ENCODE data around the gene SRSF7. TPM values are rescaled to one million over a fixed set of nuclear protein-coding genes. Genes with fewer than 3 reads are reported as not detected.

SRSF7 gene
- total and polyA plus RNA-seq, 4 donors, result 95.1 to 155 (median 130) TPM

GRCh38 chr2:38731090-38731489 is 20.1 kb downstream of the SRSF7 start:
- Histone ChIP-seq H3K4me1 (ENCODE audit: control insufficient read depth in 5 of 5, insufficient read depth in 5 of 5, low read length in 5 of 5) (no peaks in the 10 kb centered on the region), H3K36me3 (ENCODE audit: control insufficient read depth in 4 of 4, insufficient read depth in 4 of 4, low read length in 4 of 4) (peaks cover 8 to 25% (median 14%) of the 10 kb centered on the region in 4 donors), H3K9me3 (ENCODE audit: control insufficient read depth in 4 of 4, insufficient read depth in 3 of 4, low read length in 3 of 4) (no peaks in the 10 kb centered on the region), H3K4me3 (no peak overlapping the region), H3K27me3 (ENCODE audit: control insufficient read depth in 3 of 3, insufficient read depth in 3 of 3, low read length in 2 of 3) (no peaks in the 10 kb centered on the region), H3K9ac (ENCODE audit: insufficient read depth in 1 of 2, low read length in 2 of 2) (no peak overlapping the region), H3K27ac (ENCODE audit: low read depth in 1 of 2, low read length in 1 of 2) (no peak overlapping the region)
- no peak for TF ChIP-seq CTCF (IDR thresholded peaks at IDR 0.05; ENCODE audit: control extremely low read depth, extremely low read depth)
- DNase-seq (no peak), ATAC-seq (ENCODE audit: insufficient read depth, low FRiP score) (no peak)
- WGBS, 2 donors, result 92 to 97% methylated on average over 7 of the region's 7 CpGs

GRCh38 chr2:38728694-38729093 is 22.5 kb downstream of the SRSF7 start:
- H3K4me3 ChIP-seq, result no peak overlapping the region
- H3K36me3 ChIP-seq (ENCODE audit: control insufficient read depth in 4 of 4, insufficient read depth in 4 of 4, low read length in 4 of 4), result peaks cover 6 to 17% (median 12%) of the 10 kb centered on the region in 4 donors
- no peaks in the 10 kb centered on the region for H3K9me3 ChIP-seq (ENCODE audit: control insufficient read depth in 4 of 4, insufficient read depth in 3 of 4, low read length in 3 of 4)
- ATAC-seq (ENCODE audit: insufficient read depth, low FRiP score) (no peak), DNase-seq (no peak)
- no peak overlapping the region for H3K9ac ChIP-seq (ENCODE audit: insufficient read depth in 1 of 2, low read length in 2 of 2)
- H3K27me3 ChIP-seq (ENCODE audit: control insufficient read depth in 3 of 3, insufficient read depth in 3 of 3, low read length in 2 of 3), result no peaks in the 10 kb centered on the region
- no peaks in the 10 kb centered on the region for H3K4me1 ChIP-seq (ENCODE audit: control insufficient read depth in 5 of 5, insufficient read depth in 5 of 5, low read length in 5 of 5)
- WGBS, 2 donors, result 52 to 96% methylated on average over 2 of the region's 2 CpGs
- TF ChIP-seq CTCF (IDR thresholded peaks at IDR 0.05; ENCODE audit: control extremely low read depth, extremely low read depth), result no peak
- H3K27ac ChIP-seq (ENCODE audit: low read depth in 1 of 2, low read length in 1 of 2), result no peak overlapping the region

- ATAC-seq (ENCODE audit: insufficient read depth, low FRiP score) (no peak), DNase-seq (no peak)
- no peak for TF ChIP-seq CTCF (IDR thresholded peaks at IDR 0.05; ENCODE audit: control extremely low read depth, extremely low read depth)
- Histone ChIP-seq H3K4me1 (ENCODE audit: control insufficient read depth in 5 of 5, insufficient read depth in 5 of 5, low read length in 5 of 5) (no peaks in the 10 kb centered on the region), H3K9ac (ENCODE audit: insufficient read depth in 1 of 2, low read length in 2 of 2) (no peak overlapping the region), H3K27me3 (ENCODE audit: control insufficient read depth in 3 of 3, insufficient read depth in 3 of 3, low read length in 2 of 3) (no peaks in the 10 kb centered on the region), H3K9me3 (ENCODE audit: control insufficient read depth in 4 of 4, insufficient read depth in 3 of 4, low read length in 3 of 4) (no peaks in the 10 kb centered on the region), H3K36me3 (ENCODE audit: control insufficient read depth in 4 of 4, insufficient read depth in 4 of 4, low read length in 4 of 4) (peaks cover 0 to 14% (median 10%) of the 10 kb centered on the region in 4 donors), H3K4me3 (no peak overlapping the region), H3K27ac (ENCODE audit: low read depth in 1 of 2, low read length in 1 of 2) (no peak overlapping the region)
- 71 to 85% methylated on average over 1 of the region's 1 CpG for WGBS, 2 donors
These were observed 23.5 kb downstream of the SRSF7 start for GRCh38 chr2:38727661-38728060.

GRCh38 chr2:38723173-38723572 is 28.0 kb downstream of the SRSF7 start:
- peaks cover 0 to 14% (median 3%) of the 10 kb centered on the region in 5 donors for H3K4me1 ChIP-seq (ENCODE audit: control insufficient read depth in 5 of 5, insufficient read depth in 5 of 5, low read length in 5 of 5)
- no peak overlapping the region for H3K9ac ChIP-seq (ENCODE audit: insufficient read depth in 1 of 2, low read length in 2 of 2)
- H3K36me3 ChIP-seq (ENCODE audit: control insufficient read depth in 4 of 4, insufficient read depth in 4 of 4, low read length in 4 of 4), result no peaks in the 10 kb centered on the region
- no peak for ATAC-seq (ENCODE audit: insufficient read depth, low FRiP score)
- DNase-seq, result no peak
- H3K27ac ChIP-seq (ENCODE audit: low read depth in 1 of 2, low read length in 1 of 2), result peak overlapping the region in 1 of 2 donors; percentile 84
- peaks cover 0 to 2% (median 0%) of the 10 kb centered on the region in 4 donors for H3K9me3 ChIP-seq (ENCODE audit: control insufficient read depth in 4 of 4, insufficient read depth in 3 of 4, low read length in 3 of 4)
- no peak overlapping the region for H3K4me3 ChIP-seq
- WGBS, 2 donors, result 93 to 95% methylated on average over 7 of the region's 7 CpGs
- no peaks in the 10 kb centered on the region for H3K27me3 ChIP-seq (ENCODE audit: control insufficient read depth in 3 of 3, insufficient read depth in 3 of 3, low read length in 2 of 3)
- TF ChIP-seq CTCF (IDR thresholded peaks at IDR 0.05; ENCODE audit: control extremely low read depth, extremely low read depth), result no peak
